A549 (cell line): ENCODE data around the gene CCDC92B. TPM values are rescaled to one million over a fixed set of nuclear protein-coding genes. Genes with fewer than 3 reads are reported as not detected.

Experiments
- ATAC-seq, 2 experiments: fragments of 200-7000 bp in 1 of 2; fragments of >200 bp in 1 of 2; cut with Nextera tagmentation in 1 of 2; cut with Tn5 transposase in 1 of 2; 3 replicates each; pipeline versions ENCODE4 v1.8.0 to v1.9.1; 2018 to 2020; ENCODE audit warnings: mild to moderate bottlenecking in 1 of 2, moderate library complexity in 1 of 2
- CTCF ChIA-PET: fragments of 300-600 bp; sonication (Branson Sonifier 250); formaldehyde crosslinking; extraction: SDS; loops from one replicate; lab custom pipeline; 2021; ENCODE audit warnings: antibody characterized with exemption, inconsistent platforms; lab: Yijun Ruan, JAX
- POLR2A ChIA-PET: fragments of 350-600 bp; formaldehyde crosslinking; extraction: SDS; loops from one replicate; lab custom pipeline; 2021; ENCODE audit warnings: antibody characterized with exemption, inconsistent platforms; lab: Yijun Ruan, JAX
- DNase-seq, 2 experiments: peaks; one replicate each; pipeline versions ENCODE4 v3.0.0 to v3.0.0-alpha.2; 2011 to 2016; ENCODE audit warnings: low read depth in 1 of 2, low spot score in 1 of 2
- FAIRE-seq: peaks from 2 replicates; lab custom pipeline; 2011; peaks lifted over from hg19 to GRCh38; lab: Jason Lieb, UNC
- H3K27ac ChIP-seq, 2 experiments: fragments of >200 bp; sonication (Bioruptor Twin); formaldehyde crosslinking; 3 replicates each; pipeline ENCODE4 v1.5.1; 2016 to 2017
- H3K4me1 ChIP-seq: fragments of >200 bp; sonication (Bioruptor Twin); formaldehyde crosslinking; 3 replicates; pipeline ENCODE4 v1.6.1; 2016
- H3K4me2 ChIP-seq: fragments of >200 bp; sonication (Bioruptor Twin); formaldehyde crosslinking; 3 replicates; pipeline ENCODE4 v1.6.1; 2016
- H3K4me3 ChIP-seq: fragments of >200 bp; sonication (Bioruptor Twin); formaldehyde crosslinking; 3 replicates; pipeline ENCODE4 v1.5.1; 2016
- H3K9me3 ChIP-seq: fragments of >200 bp; sonication (Bioruptor Twin); formaldehyde crosslinking; 3 replicates; pipeline ENCODE4 v1.6.1; 2016
- BHLHE40 ChIP-seq: IDR thresholded peaks from 2 replicates; pipeline ENCODE4 v1.6.1; 2012; ENCODE audit warnings: low read depth, low read length, inconsistent platforms
- CHD4 ChIP-seq: fragments of 200-600 bp; sonication (generic); IDR thresholded peaks from 2 replicates; pipeline ENCODE4 v1.6.1; 2016; ENCODE audit warnings: antibody characterized with exemption, mild to moderate bottlenecking, borderline replicate concordance
- EHMT2 ChIP-seq: fragments of 200-600 bp; sonication (generic); IDR thresholded peaks from 2 replicates; pipeline ENCODE4 v1.6.1; 2016; ENCODE audit warnings: antibody characterized with exemption, low read depth, mild to moderate bottlenecking, moderate library complexity
- EP300 ChIP-seq, 2 experiments: fragments of >200 bp; sonication (Bioruptor Twin); formaldehyde crosslinking; IDR thresholded peaks; 2 replicates in 1 of 2; 3 replicates in 1 of 2; pipeline ENCODE4 v1.6.1; 2016 to 2017
- ESRRA ChIP-seq: fragments of 150-350 bp; IDR thresholded peaks from 2 replicates; pipeline ENCODE4 v1.6.1; 2014; ENCODE audit warnings: mild to moderate bottlenecking, low read length, borderline replicate concordance
- FOSL2 ChIP-seq, 2 experiments: fragments of 450-650 bp in 1 of 2; fragments of >200 bp in 1 of 2; sonication (Bioruptor Twin) in 1 of 2; formaldehyde crosslinking; IDR thresholded peaks; 2 replicates each; pipeline versions ENCODE4 v1.5.0 to v1.6.1; 2016 to 2020; ENCODE audit warnings: mild to moderate bottlenecking in 1 of 2, moderate library complexity in 1 of 2
- GATA3 ChIP-seq: IDR thresholded peaks from 2 replicates; pipeline ENCODE4 v1.6.1; 2012; ENCODE audit warnings: borderline replicate concordance
- HDAC2 ChIP-seq: fragments of 200-600 bp; sonication (generic); IDR thresholded peaks from 2 replicates; pipeline ENCODE4 v1.6.1; 2016
- HEYL ChIP-seq: fragments of 250-450 bp; sonication (Bioruptor Pico); IDR thresholded peaks from 2 replicates; pipeline ENCODE4 v1.8.0; 2021; ENCODE audit warnings: mild to moderate bottlenecking, moderate library complexity
- JUN ChIP-seq, 2 experiments: fragments of >200 bp; sonication (Bioruptor Twin); formaldehyde crosslinking; IDR thresholded peaks; 2 replicates in 1 of 2; 3 replicates in 1 of 2; pipeline ENCODE4 v1.6.1; 2016 to 2017
- MAFK ChIP-seq: fragments of 450-650 bp; IDR thresholded peaks from 2 replicates; pipeline ENCODE4 v1.6.1; 2014; ENCODE audit not compliant: partially characterized antibody
- POLR2A ChIP-seq: IDR thresholded peaks from 2 replicates; pipeline ENCODE4 v1.6.1; 2012; ENCODE audit warnings: mild to moderate bottlenecking, low read length
- POLR2AphosphoS2 ChIP-seq: conservative IDR thresholded peaks from 2 replicates; pipeline ENCODE4 v1.6.1; 2012; ENCODE audit warnings: low read length, improper control_type of control experiment, inconsistent platforms
- RAD21 ChIP-seq, 2 experiments: fragments of >200 bp in 1 of 2; sonication (Bioruptor Twin) in 1 of 2; formaldehyde crosslinking in 1 of 2; IDR thresholded peaks in 1 of 2; conservative IDR thresholded peaks in 1 of 2; 2 replicates in 1 of 2; 3 replicates in 1 of 2; pipeline ENCODE4 v1.6.1; 2012 to 2018; ENCODE audit warnings: inconsistent platforms in 1 of 2
- RCOR1 ChIP-seq: fragments of 150-350 bp; IDR thresholded peaks from 2 replicates; pipeline ENCODE4 v1.6.1; 2014; ENCODE audit warnings: antibody characterized with exemption, low read length, low read depth
- RFX5 ChIP-seq: fragments of 450-650 bp; IDR thresholded peaks from 2 replicates; pipeline ENCODE4 v1.7.1; 2014; ENCODE audit warnings: antibody characterized with exemption, mild to moderate bottlenecking, moderate library complexity
- SREBF2 ChIP-seq: fragments of 450-650 bp; IDR thresholded peaks from 2 replicates; pipeline ENCODE4 v1.6.1; 2014; ENCODE audit warnings: mild to moderate bottlenecking, moderate library complexity
- TFCP2L1 ChIP-seq: fragments of 250-450 bp; sonication (Bioruptor Pico); IDR thresholded peaks from 2 replicates; pipeline ENCODE4 v1.5.0; 2021; ENCODE audit warnings: mild to moderate bottlenecking
- ZNF302 ChIP-seq: fragments of 250-450 bp; sonication (Bioruptor Pico); IDR thresholded peaks from 2 replicates; pipeline ENCODE4 v1.9.0; 2021; ENCODE audit warnings: inconsistent platforms, mild to moderate bottlenecking, moderate library complexity
- WGBS: methylation state at CpG from one replicate; pipeline ENCODE4 v1.1.6; 2017; ENCODE audit errors: missing lambda C conversion rate; 5-methylcytosine and 5-hydroxymethylcytosine counted together
- polyA plus RNA-seq, 4 experiments: library from polyadenylated mRNA; depleted of rRNA in 3 of 4; stranded (reverse); fragments of >200 nt; fragmentation: RNase III in 1 of 4; extraction: RNeasy Plus Mini Kit Qiagen cat#74134 plus additional on column Dnase treatment in 1 of 4; gene quantifications; 2 replicates in 3 of 4; 3 replicates in 1 of 4; pipeline ENCODE4 v1.2.3, GENCODE V29; 2011 to 2017
- TF ChIP-seq, protein P1 (sequence below): fragments of 250-450 bp; sonication (Bioruptor Pico); IDR thresholded peaks from 2 replicates; pipeline ENCODE4 v1.5.0; 2020; ENCODE audit warnings: low read depth, mild to moderate bottlenecking, moderate library complexity
- TF ChIP-seq, protein P2 (sequence below): IDR thresholded peaks from 2 replicates; pipeline ENCODE4 v1.6.1; 2012
- TF ChIP-seq, protein P3 (sequence below): IDR thresholded peaks from 2 replicates; pipeline ENCODE4 v1.6.1; 2012; ENCODE audit warnings: low read depth, borderline replicate concordance
- TF ChIP-seq, protein P4 (sequence below): fragments of >200 bp; sonication (Bioruptor Twin); formaldehyde crosslinking; IDR thresholded peaks from 3 replicates; pipeline ENCODE4 v1.6.1; 2016
- TF ChIP-seq, protein P5 (sequence below): fragments of 450-650 bp; IDR thresholded peaks from 2 replicates; pipeline ENCODE4 v1.6.1; 2014; ENCODE audit warnings: antibody characterized with exemption

The CCDC92B gene
- polyA plus RNA-seq, 2 of the 4 experiments (the other 2 are of a cell fraction), result 0.05 to 0.08 TPM

DNA sequence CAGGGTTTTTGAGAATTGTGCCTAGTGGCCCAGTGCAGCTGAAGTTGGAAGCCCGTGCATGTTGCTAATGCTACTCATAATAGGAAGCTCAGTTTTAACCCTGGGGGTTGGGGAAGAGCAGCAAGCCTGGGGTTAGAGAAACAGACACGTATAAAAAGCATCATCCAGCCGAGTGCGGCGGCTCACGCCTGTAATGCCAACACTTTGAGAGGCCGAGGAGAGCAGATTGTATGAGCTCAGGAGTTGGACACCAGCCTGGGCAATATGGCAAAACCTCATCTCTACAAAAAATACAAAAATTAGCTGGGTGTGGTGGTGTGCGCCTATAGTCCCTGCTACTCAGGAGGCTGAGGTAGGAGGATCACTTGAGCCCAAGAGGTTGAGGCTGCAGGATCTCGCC, 35.6 kb downstream of the CCDC92B start:
- WGBS, result 89% methylated on average over 9 of the region's 9 CpGs
- TF ChIP-seq POLR2AphosphoS2, result no peak
- TF ChIP-seq, protein P1, sequence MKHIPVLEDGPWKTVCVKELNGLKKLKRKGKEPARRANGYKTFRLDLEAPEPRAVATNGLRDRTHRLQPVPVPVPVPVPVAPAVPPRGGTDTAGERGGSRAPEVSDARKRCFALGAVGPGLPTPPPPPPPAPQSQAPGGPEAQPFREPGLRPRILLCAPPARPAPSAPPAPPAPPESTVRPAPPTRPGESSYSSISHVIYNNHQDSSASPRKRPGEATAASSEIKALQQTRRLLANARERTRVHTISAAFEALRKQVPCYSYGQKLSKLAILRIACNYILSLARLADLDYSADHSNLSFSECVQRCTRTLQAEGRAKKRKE (CRISPR knock-in tag), result no peak
- TF ChIP-seq BHLHE40, result no peak
- no peak for TF ChIP-seq EP300 (IDR thresholded peaks at IDR 0.05)
- no peak for TF ChIP-seq ZNF302 (CRISPR knock-in tag)
- TF ChIP-seq MAFK, result no peak
- TF ChIP-seq HDAC2, result no peak
- TF ChIP-seq RCOR1, result no peak
- no peak for TF ChIP-seq RFX5
- no peak for FAIRE-seq
- Histone ChIP-seq H3K4me1 (peaks cover 23% of the 10 kb centered on the region), H3K4me2 (no peak overlapping the region), H3K27ac (no peak overlapping the region), H3K9me3 (no peaks in the 10 kb centered on the region), H3K4me3 (no peak overlapping the region)
- CTCF ChIA-PET, result interaction anchor here (0.7 to 1.3 kb wide), 3 partner anchors 11 to 247 kb away, joined by 3 to 6 read pairs (median 3); no protein-coding TSS in a partner anchor
- no peak for DNase-seq
- ATAC-seq, result no peak
- POLR2A ChIA-PET, result interaction anchor here (0.7 kb wide), 1 partner anchor 925 kb away, joined by 3 read pairs; no protein-coding TSS in a partner anchor

DNA sequence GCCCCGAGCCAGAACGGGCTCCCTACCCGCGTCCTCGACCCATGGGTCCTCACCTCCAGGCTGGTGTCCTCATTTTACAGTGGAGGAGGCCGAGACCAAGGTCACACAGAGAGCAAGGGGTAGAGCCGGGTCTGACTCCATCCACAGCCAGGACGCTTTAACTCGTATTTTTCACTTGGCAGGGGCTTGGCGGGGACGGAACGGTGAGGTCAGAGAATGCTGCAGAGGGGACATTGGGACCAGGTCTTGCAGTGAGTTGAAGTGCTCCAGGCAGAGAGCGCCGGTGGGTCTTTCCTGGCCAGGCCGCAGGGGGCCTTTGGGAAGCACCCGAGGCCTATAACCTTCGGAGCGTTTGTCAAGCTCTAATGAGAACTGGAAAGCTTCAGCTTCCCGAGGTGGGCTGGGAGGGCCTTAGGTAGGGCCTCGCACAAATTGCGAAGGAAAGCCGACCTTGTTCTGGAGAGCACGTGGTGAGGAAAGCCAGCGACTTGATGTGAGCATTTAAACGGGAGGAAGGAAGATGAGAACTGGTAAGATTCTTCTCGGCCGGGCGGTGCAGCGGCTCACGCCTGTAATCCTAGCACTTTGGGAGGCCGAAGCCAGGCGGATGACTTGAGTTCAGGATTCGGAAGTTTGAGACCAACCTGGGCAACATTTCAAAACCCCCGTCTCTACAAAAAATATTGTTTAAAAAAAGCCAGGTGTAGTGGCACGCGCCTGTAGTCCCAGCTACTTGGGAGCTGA, 37.0 kb downstream of the CCDC92B start:
- peak; percentile 1 to 4; a peak in 3 of 6 replicates for ATAC-seq
- TF ChIP-seq, protein P2, sequence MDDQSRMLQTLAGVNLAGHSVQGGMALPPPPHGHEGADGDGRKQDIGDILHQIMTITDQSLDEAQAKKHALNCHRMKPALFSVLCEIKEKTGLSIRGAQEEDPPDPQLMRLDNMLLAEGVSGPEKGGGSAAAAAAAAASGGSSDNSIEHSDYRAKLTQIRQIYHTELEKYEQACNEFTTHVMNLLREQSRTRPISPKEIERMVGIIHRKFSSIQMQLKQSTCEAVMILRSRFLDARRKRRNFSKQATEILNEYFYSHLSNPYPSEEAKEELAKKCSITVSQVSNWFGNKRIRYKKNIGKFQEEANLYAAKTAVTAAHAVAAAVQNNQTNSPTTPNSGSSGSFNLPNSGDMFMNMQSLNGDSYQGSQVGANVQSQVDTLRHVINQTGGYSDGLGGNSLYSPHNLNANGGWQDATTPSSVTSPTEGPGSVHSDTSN, result no peak
- TF ChIP-seq, protein P3, sequence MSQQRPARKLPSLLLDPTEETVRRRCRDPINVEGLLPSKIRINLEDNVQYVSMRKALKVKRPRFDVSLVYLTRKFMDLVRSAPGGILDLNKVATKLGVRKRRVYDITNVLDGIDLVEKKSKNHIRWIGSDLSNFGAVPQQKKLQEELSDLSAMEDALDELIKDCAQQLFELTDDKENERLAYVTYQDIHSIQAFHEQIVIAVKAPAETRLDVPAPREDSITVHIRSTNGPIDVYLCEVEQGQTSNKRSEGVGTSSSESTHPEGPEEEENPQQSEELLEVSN, result peak; percentile 2; the same call in 1 of the 2 replicates
- TF ChIP-seq, all 56 proteins: peak for 1
- FAIRE-seq (no peak), DNase-seq (no peak)
- ChIA-PET CTCF (interaction anchor here (0.7 to 1.3 kb wide), 3 partner anchors 9 to 330 kb away, joined by 4 to 6 read pairs (median 4); no protein-coding TSS in a partner anchor), POLR2A (no interaction called here)
- Histone ChIP-seq H3K4me1 (peaks cover 37% of the 10 kb centered on the region), H3K27ac (peak overlapping the region; percentile 95 to 96), H3K9me3 (no peaks in the 10 kb centered on the region), H3K4me3 (peak overlapping the region; percentile 96), H3K4me2 (peak overlapping the region; percentile 86)
- WGBS, result 83% methylated on average over 36 of the region's 36 CpGs

DNA sequence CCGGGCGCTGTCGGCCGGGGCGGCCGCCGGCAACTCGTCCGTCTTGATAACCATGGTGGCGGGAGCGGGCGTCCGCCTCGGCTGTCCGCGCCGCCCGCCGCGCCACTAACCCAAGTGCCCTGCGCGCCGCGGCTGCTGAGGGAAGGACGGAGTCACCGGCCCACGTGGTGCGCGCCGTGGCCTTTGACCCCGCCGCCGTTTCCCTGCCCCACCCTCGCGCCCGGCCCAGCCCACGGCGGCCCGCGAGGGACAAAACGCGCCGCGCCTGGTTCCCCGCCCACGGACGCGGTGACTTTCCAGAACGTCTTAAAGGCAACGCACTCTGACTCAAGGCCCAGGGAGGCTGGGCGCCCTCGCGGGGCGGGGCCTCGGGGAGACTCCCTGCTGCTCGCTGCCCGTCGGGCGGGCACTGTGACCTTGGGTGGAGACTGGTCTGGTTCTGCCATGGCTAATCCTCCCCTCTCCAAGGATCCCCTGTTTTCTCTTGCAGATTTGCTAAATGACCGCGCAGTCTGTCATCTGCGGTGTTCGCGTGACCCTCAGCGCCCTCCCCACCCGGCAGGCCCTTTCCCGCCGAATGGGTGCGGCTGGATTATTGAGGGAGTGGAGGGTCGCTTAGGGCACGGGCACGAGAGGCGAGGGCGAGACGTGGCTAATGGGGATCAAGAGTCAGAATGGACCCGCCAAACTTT, 37.7 kb downstream of the CCDC92B start, which contains the start of gene CLUH:
CLUH (minus strand) TSS at position 157 of the 692 bp plus-strand sequence; CDS start at position 54, 103 bp downstream.
- H3K4me2 ChIP-seq, result peak within 1 kb of the TSS; percentile 95
- H3K9me3 ChIP-seq, result no peaks in the 10 kb centered on the region
- H3K4me3 ChIP-seq, result peak within 1 kb of the TSS; percentile 96
- WGBS, result 7% methylated on average over 46 of the region's 76 CpGs
- ATAC-seq, result peak; percentile 79 to 87
- peak within 1 kb of the TSS; percentile 95 to 96 for H3K27ac ChIP-seq
- H3K4me1 ChIP-seq, result peaks cover 42% of the 10 kb centered on the region
- peak; percentile 65 for FAIRE-seq
- ChIA-PET CTCF (interaction anchor here (0.8 to 1.7 kb wide), 3 partner anchors 15 to 262 kb away, joined by 3 to 6 read pairs (median 5); no protein-coding TSS in a partner anchor), POLR2A (no interaction called here)
- DNase-seq, result peak; percentile 98 to 99
- TF ChIP-seq HEYL (CRISPR knock-in tag), result no peak
- TF ChIP-seq, protein P4, sequence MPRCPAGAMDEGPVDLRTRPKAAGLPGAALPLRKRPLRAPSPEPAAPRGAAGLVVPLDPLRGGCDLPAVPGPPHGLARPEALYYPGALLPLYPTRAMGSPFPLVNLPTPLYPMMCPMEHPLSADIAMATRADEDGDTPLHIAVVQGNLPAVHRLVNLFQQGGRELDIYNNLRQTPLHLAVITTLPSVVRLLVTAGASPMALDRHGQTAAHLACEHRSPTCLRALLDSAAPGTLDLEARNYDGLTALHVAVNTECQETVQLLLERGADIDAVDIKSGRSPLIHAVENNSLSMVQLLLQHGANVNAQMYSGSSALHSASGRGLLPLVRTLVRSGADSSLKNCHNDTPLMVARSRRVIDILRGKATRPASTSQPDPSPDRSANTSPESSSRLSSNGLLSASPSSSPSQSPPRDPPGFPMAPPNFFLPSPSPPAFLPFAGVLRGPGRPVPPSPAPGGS, result peak; percentile 90
- TF ChIP-seq EHMT2, result no peak
- TF ChIP-seq, protein P3, result peak; percentile 80
- no peak for TF ChIP-seq RCOR1
- no peak for TF ChIP-seq SREBF2
- no peak for TF ChIP-seq TFCP2L1 (CRISPR knock-in tag)
- no peak; the same call in 1 of the 2 replicates for TF ChIP-seq GATA3
- no peak; a peak in 1 of 5 replicates for TF ChIP-seq RAD21 (conservative IDR thresholded peaks at IDR 0.05 in 1 of 2, IDR thresholded peaks at IDR 0.05 in 1 of 2)
- TF ChIP-seq POLR2A, result peak; percentile 65
- TF ChIP-seq FOSL2 (IDR thresholded peaks at IDR 0.05), result no peak
- peak; percentile 83 for TF ChIP-seq FOSL2 (CRISPR knock-in tag; IDR thresholded peaks at IDR 0.05)
- no peak for TF ChIP-seq CHD4
- TF ChIP-seq, protein P5, sequence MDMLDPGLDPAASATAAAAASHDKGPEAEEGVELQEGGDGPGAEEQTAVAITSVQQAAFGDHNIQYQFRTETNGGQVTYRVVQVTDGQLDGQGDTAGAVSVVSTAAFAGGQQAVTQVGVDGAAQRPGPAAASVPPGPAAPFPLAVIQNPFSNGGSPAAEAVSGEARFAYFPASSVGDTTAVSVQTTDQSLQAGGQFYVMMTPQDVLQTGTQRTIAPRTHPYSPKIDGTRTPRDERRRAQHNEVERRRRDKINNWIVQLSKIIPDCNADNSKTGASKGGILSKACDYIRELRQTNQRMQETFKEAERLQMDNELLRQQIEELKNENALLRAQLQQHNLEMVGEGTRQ, result peak; percentile 88
- TF ChIP-seq ESRRA, result peak; percentile 76; the same call in 1 of the 2 replicates
- peak; percentile 74 to 91 for TF ChIP-seq JUN (IDR thresholded peaks at IDR 0.05)
- no peak for TF ChIP-seq RFX5
